Lung (tissue), 12 donors: Measurements from ENCODE around the gene RABGAP1. TPM values are rescaled to one million over a fixed set of nuclear protein-coding genes. Genes with fewer than 3 reads are reported as not detected.

Experiments
- ATAC-seq: fragments of 200-7000 bp; cut with Tn5 transposase; one replicate; pipeline ENCODE4 v1.9.1; 2020; ENCODE audit warnings: moderate number of reproducible peaks; ENCODE audit not compliant: insufficient read depth, low FRiP score
- DNase-seq, 3 donors: peaks; one replicate each; pipeline ENCODE4 v3.0.0-alpha.2; 2013 to 2017
- H3K27ac ChIP-seq, 2 donors: one replicate each; pipeline ENCODE4 v1.5.1; 2013; ENCODE audit warnings: mild to moderate bottlenecking in 2 of 2, moderate library complexity in 2 of 2, control low read depth in 1 of 2, inconsistent platforms in 1 of 2, low read depth in 1 of 2, low read length in 1 of 2
- H3K27me3 ChIP-seq, 3 donors: one replicate each; pipeline ENCODE4 v1.5.1; 2013; ENCODE audit warnings: low read length in 2 of 3; ENCODE audit not compliant: control insufficient read depth in 3 of 3, insufficient read depth in 3 of 3
- H3K36me3 ChIP-seq, 4 donors: one replicate each; pipeline ENCODE4 v1.5.1; 2013; ENCODE audit warnings: low read length in 4 of 4, mild to moderate bottlenecking in 1 of 4, moderate library complexity in 1 of 4; ENCODE audit not compliant: control insufficient read depth in 4 of 4, insufficient read depth in 4 of 4
- H3K4me1 ChIP-seq, 5 donors: one replicate each; pipeline ENCODE4 v1.5.1; 2013; ENCODE audit warnings: low read length in 5 of 5, mild to moderate bottlenecking in 2 of 5, moderate library complexity in 1 of 5; ENCODE audit not compliant: control insufficient read depth in 5 of 5, insufficient read depth in 5 of 5
- H3K4me3 ChIP-seq: one replicate; pipeline ENCODE4 v1.5.1; 2013; ENCODE audit warnings: mild to moderate bottlenecking, control low read depth, moderate library complexity
- H3K9ac ChIP-seq, 2 donors: one replicate each; pipeline ENCODE4 v1.5.1; 2013; ENCODE audit warnings: low read length in 2 of 2, control low read depth in 1 of 2; ENCODE audit not compliant: insufficient read depth in 1 of 2
- H3K9me3 ChIP-seq, 4 donors: one replicate each; pipeline ENCODE4 v1.5.1; 2013; ENCODE audit warnings: low read length in 3 of 4, mild to moderate bottlenecking in 1 of 4, moderate library complexity in 1 of 4; ENCODE audit not compliant: control insufficient read depth in 4 of 4, insufficient read depth in 3 of 4
- WGBS, 2 donors: extraction: QIAGEN DNeasy Blood & Tissue Kit; methylation state at CpG; one replicate each; pipeline ENCODE4 v1.1.7; 2013; 5-methylcytosine and 5-hydroxymethylcytosine counted together
- polyA plus RNA-seq, 2 donors: library from polyadenylated mRNA; stranded (reverse); fragments of 200-250 nt; gene quantifications; one replicate each; pipeline ENCODE4 v1.2.1, GENCODE V29; 2013
- total RNA-seq, 2 donors: library from RNA; depleted of rRNA in 1 of 2; stranded (reverse); fragments of >200 nt in 1 of 2; gene quantifications; one replicate each; pipeline ENCODE4 v1.2.1, GENCODE V29; 2014 to 2021
- TF ChIP-seq, protein P1 (sequence below): IDR thresholded peaks from 2 replicates; pipeline ENCODE4 v1.5.1; 2012; ENCODE audit warnings: mild to moderate bottlenecking; ENCODE audit errors: control extremely low read depth, extremely low read depth
- donor health status: control.
- donor health status: control.
- donor health status: Bipolar disorder and iron deficiency.
- donor health status: healthy.
- donor health status: DM: yes; HTN: yes; CAD: no.

Gene RABGAP1
- total and polyA plus RNA-seq, 4 donors: 9.6 to 103 (median 34.9) TPM

DNA sequence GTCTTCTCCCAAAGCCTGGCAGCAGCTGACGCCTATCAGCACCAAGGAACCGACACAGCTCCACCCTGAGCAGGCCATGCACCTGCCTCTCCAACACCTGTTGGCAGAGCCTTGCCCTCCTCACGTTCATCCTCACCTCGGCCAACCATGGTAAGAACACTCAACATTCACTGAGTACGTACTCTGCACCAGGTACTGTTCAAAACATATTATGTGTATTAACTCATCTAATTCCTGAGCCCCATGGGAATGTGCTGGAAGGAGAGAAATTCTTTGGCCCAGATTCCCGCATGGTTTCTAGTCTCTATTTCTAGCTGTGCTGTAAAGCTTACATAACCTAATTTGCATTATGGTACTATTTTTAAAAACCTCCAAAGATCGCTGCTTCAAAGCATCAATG lies 178.7 kb downstream of the RABGAP1 start:
- ATAC-seq (no peak), DNase-seq (no peak)
- H3K27ac ChIP-seq: no peak overlapping the region
- no peak overlapping the region for H3K9ac ChIP-seq
- H3K27me3 ChIP-seq: no peaks in the 10 kb centered on the region
- TF ChIP-seq, protein P1, sequence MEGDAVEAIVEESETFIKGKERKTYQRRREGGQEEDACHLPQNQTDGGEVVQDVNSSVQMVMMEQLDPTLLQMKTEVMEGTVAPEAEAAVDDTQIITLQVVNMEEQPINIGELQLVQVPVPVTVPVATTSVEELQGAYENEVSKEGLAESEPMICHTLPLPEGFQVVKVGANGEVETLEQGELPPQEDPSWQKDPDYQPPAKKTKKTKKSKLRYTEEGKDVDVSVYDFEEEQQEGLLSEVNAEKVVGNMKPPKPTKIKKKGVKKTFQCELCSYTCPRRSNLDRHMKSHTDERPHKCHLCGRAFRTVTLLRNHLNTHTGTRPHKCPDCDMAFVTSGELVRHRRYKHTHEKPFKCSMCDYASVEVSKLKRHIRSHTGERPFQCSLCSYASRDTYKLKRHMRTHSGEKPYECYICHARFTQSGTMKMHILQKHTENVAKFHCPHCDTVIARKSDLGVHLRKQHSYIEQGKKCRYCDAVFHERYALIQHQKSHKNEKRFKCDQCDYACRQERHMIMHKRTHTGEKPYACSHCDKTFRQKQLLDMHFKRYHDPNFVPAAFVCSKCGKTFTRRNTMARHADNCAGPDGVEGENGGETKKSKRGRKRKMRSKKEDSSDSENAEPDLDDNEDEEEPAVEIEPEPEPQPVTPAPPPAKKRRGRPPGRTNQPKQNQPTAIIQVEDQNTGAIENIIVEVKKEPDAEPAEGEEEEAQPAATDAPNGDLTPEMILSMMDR: no peak
- peaks cover 0 to 15% (median 0%) of the 10 kb centered on the region in 5 donors for H3K4me1 ChIP-seq
- H3K36me3 ChIP-seq: peaks cover 0 to 8% (median 0%) of the 10 kb centered on the region in 4 donors
- H3K4me3 ChIP-seq: no peak overlapping the region
- WGBS, 2 donors: 71 to 89% methylated on average over 7 of the region's 7 CpGs
- no peaks in the 10 kb centered on the region for H3K9me3 ChIP-seq

DNA sequence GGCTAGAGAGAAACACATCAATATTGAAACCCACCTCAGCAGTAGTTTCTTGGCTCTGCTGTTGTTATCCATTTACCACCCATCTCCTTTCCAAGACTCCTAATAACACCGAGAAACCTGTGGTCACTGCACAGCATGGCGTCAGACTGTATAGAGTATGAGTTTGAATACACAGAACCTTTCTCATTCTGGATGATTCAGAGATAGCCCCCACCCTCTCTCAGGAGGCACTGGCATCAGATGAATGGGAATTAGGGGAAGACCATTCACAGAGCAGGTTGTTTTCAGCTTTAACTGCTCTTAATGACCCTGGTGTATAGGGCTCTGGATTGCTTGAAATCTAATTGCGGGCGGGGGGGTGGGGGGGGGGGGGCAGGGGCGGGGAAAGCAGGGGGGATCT lies 179.3 kb downstream of the RABGAP1 start:
- no peaks in the 10 kb centered on the region for H3K27me3 ChIP-seq
- 92 to 93% methylated on average over 5 of the region's 5 CpGs for WGBS, 2 donors
- TF ChIP-seq, protein P1: no peak
- no peak overlapping the region for H3K9ac ChIP-seq
- H3K27ac ChIP-seq: no peak overlapping the region
- H3K9me3 ChIP-seq: no peaks in the 10 kb centered on the region
- DNase-seq (no peak), ATAC-seq (no peak)
- H3K4me3 ChIP-seq: no peak overlapping the region
- peaks cover 0 to 15% (median 0%) of the 10 kb centered on the region in 5 donors for H3K4me1 ChIP-seq
- peaks cover 0 to 8% (median 0%) of the 10 kb centered on the region in 4 donors for H3K36me3 ChIP-seq

DNA sequence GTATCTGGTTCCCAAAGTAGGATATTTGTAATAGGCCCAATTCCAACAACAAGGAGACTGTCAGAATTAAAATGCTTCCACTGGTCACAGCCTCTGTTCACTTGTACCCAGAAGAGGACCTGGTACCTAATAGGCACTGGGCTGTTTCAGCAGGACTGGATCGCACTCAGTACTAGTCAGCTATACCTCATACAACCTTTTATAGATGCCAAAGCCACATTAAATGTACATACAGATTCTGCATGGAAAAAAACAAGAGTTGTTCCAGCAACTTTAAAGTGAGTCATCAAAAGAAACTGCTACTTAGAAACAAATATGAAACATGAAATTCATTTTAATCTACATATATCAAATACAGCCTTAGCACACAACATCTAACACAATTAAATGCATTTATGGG lies 180.1 kb downstream of the RABGAP1 start:
- TF ChIP-seq, protein P1: no peak
- WGBS, 2 donors: 96 to 100% methylated on average over 1 of the region's 1 CpG
- Histone ChIP-seq H3K36me3 (peaks cover 0 to 2% (median 0%) of the 10 kb centered on the region in 4 donors), H3K4me3 (no peak overlapping the region), H3K27ac (no peak overlapping the region), H3K27me3 (no peaks in the 10 kb centered on the region), H3K9me3 (no peaks in the 10 kb centered on the region), H3K9ac (no peak overlapping the region), H3K4me1 (peaks cover 0 to 15% (median 0%) of the 10 kb centered on the region in 5 donors)
- ATAC-seq: no peak
- DNase-seq: no peak

DNA sequence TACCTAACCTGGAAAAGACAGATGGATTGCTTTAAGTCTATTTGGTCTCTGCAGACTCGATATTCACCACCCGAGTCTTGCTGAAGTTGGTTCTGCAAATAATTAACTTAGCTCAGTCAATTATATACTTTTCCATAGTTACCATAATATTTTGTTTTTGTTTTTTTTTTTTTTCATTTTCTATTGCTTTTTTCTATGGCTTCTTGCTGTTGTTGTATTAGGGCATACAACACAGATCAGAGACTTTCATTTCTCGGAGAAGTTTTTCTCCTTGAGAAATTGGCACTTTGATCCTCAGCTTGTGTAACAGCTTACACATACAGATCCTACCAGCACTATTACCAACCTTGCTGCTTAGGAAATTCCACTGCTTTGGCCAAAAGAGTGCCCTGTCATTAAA lies 180.6 kb downstream of the RABGAP1 start:
- Histone ChIP-seq H3K4me3 (no peak overlapping the region), H3K27me3 (no peaks in the 10 kb centered on the region), H3K9me3 (no peaks in the 10 kb centered on the region), H3K9ac (no peak overlapping the region), H3K36me3 (no peaks in the 10 kb centered on the region), H3K4me1 (peaks cover 0 to 15% (median 0%) of the 10 kb centered on the region in 5 donors), H3K27ac (no peak overlapping the region)
- ATAC-seq (no peak), DNase-seq (no peak)
- WGBS, 2 donors: 74 to 89% methylated on average over 3 of the region's 3 CpGs
- TF ChIP-seq, protein P1: no peak
